Cerebellar cortex (tissue), 1 donor: ENCODE data around the gene SEMA6A.

Experiments
- DNase-seq: peaks from one replicate; pipeline ENCODE4 v3.0.0-alpha.2; 2015; ENCODE audit warnings: low spot score

The SEMA6A gene

DNA sequence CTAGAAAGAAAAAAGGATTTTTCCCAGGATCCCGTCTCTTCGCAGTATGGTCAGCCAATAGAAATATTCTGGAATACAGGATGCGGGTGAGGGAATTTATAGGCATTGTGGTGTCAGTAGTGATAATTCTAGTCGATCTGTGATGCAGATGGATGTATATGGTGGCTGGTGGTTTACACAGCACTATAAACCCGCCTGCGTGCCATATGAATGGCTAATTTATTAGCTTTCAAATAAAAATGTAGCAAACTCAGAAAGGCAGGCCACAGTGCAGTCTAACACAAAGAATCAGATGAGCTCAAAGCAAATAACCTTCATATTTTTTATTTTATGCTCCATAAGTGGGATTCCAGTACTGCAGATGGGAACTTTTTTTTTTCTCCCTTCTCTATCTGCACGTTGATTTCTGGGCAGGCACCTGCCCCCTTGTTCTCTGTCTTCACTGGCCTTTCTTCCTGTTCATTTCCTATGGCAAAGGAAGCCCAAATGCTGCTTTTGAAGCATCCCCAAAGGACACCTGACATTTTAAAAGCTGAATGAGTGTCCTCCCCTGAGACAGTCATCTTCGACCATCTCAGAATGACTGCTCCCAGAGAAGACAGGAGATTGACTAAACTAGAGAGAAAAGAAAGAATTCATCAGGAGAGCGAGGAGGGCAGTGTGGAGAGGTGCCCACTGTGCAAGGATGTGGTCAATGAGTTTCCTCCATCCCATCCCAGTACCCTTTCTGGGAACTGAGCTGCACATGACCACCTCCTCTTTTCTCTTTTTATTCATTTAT, 52.1 kb downstream of the SEMA6A start:
- DNase-seq, result no peak

DNA sequence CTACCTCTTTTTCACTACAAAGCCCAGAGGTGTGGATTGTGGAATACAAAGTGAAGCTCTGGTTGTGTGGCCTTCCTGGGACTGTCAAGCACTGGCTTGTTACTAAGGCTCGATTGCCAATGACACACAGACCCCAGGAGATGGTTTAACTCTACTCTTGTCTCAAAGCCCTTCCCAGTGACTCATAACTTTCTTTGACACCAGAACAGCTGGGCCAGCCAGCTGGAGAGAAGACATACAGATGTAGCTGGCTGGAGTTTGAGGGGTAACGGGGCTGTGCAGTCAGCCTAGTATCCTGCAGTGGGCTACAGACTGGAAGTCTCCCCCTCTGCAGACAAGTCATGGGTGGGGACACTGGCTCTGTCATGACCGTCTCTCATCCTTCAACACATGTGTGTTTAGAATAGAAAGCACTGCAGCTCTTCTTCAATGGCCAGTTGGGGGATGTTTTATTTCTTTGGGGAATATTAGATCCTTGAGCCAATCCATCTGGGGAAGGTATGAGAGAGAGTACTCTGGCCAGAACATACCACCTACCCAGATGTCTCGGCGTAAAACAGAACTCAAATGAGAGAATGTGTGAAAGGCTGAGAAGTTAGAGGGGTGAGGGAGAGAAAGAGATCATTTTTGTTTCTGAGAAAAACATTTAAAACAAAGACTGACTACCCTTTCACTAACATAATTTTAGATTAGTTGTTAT, 53.3 kb downstream of the SEMA6A start:
- no peak for DNase-seq

DNA sequence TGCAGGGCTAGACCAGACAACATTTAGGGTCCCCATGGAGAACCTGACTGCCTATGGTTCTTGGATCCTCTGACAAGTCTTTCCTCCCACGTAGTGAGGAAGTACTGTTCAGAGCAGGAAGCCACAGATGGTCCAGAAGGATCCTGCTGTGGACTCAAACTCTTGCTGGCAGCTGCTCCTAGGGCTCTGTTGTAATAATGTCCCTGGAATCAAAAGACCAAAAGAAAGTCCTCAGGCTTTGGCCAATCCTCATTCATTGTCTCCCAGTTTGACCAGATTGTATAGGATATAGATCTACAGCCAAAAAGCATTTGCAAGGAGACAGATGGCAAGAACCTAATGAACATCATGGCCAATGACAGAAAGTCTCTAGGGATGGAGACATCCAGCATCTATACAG, 53.9 kb downstream of the SEMA6A start:
- DNase-seq, result peak; percentile 86

DNA sequence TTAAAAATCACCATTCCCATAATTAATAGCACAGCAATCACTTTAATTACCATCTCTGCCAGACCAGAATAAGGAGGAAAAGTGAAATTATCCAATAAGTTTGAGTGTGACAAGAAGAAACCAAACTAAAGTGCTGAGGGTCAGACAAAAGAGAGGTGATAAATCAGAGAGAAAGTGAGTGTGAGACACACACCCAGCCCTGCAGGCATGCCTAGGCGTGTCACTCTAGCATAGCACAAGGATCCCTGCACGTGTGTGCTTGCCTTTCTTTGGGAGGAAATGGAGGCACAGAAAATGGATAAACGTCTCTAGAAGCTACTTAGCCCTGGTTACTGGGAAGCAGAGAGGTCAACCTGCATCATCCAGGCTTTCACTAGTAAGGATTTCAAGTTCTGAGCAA, 56.2 kb downstream of the SEMA6A start:
- no peak for DNase-seq

DNA sequence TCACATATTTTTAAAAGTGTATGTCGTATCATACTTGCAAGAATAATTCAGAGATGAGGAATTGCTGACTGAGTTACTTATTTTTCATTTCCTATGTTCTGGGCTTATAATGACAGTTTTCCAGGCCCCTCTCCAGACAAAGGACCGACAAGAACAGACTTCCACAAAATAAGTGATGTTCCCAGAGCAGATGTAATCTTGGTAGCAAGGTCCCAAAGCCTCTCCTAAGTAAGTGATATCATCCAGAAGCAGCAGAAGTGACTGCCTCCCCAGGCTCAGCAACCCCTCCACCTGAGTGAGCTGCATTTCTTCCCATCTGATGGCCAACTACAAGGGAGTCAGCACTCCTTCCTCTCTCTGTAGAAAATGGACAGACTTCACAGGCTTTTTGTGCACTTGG, 57.1 kb downstream of the SEMA6A start:
- DNase-seq, result no peak

DNA sequence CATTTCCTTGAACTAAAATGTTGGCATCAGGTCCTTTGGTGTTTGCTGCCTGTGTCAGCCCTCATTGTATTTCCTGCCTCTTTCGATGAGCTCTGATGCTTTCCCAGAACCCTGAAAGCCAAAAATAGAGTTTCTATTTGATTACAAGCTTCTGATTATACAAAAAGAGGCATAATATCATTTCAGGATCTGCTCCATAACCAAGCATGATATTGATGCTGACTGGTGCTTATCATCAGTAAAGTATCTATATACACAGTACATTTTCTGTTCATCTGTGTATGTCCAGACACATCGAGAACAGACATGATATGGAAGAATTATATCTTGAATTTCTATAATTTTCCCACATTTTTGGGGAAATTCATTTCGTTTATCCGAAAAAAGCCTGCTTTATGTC, 58.6 kb downstream of the SEMA6A start:
- no peak for DNase-seq

DNA sequence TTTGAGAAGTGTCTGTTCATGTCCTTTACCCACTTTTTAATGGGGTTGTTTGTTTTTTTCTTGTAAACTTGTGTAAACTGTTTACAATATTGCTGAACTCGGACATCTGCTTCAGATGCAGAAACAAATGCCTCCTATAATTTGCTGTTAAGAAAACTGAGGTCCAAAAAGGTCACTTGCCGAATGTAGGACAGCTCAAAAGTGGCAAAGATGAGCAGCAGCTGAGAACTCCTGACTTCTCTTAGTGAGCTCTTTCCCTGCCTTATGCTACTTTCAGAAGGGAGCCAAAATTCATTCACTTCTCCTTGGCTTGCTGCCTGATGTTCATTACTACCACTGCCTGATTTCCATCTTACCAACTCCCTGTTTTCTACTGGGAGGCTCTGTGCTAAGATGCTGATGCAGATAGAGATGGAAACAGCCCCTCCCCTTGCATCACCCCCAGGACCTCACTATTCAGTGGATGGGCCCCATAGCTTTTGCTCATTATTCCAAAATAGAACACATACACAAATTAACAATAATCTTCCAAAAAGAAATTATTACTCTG, 60.1 kb downstream of the SEMA6A start:
- DNase-seq, result peak; percentile 54

DNA sequence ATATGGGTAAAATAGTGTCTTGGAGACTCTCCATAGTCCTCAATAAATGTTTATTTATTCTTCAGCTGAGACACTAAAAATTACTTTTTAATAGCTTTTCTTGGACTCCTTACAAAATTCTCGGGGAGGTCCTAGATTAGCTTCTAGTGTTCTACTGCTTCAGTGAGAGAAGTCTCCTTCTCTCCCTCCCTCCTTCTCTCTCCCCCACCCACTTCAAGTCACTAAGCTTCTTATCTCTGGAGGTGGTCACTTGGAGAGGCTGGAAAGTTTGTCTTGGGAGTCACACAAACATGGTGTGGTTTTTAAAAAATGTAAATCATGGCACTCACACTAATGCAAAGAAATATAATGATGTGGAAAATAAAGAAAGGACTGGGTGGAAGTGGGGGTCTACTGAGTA, 64.1 kb downstream of the SEMA6A start:
- DNase-seq, result no peak

DNA sequence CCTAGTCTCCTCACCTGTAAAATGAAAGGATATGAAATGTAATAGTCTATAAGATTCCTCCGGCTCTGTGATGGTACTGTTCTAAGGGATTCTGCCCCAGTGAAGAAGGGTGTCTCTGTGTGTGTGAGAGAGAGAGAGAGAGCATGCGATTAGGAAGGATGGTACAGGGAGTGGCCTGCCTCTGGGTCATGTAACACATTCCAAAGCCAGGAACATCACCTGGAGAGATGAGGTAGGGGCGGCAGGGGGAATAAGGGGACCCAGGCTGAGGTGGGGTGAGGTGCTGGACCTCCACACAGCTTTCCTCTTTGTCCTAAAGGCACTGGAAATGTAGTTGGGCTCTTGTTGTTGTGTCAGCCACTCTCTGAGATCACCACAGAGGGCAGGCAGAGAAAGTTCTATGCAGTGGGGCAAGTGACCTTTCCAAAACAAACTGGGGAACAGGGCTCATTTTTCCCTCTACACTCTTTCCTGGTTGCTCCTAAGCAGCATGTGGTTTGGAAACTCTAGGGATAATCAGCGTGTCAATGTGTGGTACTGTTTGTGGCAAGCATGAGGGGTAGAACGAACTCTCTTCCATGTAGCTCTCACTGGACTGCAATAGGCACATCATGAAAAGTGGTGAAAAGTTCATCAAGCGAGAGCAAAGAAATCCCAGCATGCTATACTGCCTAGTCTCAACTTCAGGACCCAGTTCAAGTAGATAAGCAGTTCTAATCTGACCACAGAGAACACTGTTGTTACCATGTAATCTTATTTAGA, 65.0 kb downstream of the SEMA6A start:
- no peak for DNase-seq

DNA sequence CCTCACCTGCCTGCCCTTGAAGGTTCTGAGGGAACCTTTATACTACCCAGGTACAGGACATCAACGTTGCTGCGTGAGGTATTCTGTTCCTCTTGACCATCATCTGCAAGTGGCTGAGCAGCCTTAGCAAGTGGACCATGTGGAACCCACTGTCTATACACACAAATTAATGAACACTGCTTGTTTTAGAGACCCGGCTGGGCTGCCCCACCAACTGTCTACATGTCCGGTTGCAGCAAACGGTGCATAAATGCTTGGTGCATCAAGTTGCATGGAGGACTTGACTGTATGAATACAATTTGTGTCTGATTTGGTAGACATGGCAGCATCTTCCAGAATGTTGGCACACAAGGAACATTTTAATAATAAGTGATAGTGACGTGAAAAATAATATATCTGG, 65.8 kb downstream of the SEMA6A start:
- no peak for DNase-seq

DNA sequence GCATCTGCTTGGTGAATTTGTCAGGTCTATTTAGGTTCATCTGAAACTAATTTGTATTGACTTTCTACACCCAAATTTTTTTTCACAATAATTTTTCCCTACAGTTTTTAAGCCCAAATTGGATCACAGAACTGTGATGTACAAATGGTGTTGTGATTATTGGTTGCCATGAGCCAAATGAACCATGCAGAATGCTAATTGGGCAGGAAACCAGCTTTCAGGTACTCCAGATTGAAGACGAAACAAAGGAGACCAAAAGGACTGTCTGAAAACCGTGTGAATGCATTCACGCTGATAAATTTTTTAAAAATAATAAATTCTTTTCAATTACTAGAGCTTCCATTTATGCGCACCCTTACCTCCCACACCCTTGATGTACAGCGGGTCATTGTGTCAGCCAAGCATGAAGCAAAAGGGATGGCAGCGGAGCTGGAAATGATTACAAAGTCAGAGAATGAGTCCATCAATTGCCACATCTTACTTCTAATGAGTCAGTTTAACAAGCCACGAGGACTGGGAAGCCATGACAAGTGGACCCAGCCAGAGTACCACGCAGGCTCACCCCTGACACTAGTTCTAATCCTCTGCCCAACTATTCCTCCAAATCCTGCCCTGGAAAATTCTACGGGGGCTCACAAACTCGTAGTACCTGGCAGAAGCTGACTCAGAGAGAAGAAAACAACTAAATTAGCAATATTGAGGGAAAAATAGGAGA, 66.5 kb downstream of the SEMA6A start:
- peak; percentile 62 for DNase-seq

DNA sequence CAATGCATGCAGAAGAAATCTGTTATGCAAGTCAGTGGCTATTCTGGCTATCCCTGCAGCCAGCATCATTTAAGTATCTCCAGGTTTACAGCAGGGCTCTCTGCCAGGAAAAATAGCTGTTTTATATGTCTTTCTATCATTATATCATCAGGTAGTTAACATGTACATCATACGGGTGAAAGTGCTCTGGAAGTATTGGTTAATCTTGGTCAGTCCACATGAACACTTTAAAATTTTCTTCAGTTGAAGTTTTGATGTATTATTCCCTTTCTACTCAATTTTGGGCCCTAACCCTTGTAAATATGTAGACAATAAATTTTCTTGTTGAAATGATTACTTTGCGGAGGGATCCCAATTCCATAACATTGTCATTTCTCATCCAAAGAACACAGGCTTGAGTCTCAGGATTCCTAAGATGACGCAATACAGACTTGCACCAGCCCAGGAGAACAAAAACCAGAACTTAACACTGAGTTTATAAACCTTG, 67.5 kb downstream of the SEMA6A start:
- peak; percentile 37 for DNase-seq

- DNase-seq, result no peak
These were observed 68.1 kb downstream of the SEMA6A start for GRCh38 chr5:116506488-116506887.

GRCh38 chr5:116504593-116505166, 69.9 kb downstream of the SEMA6A start:
- DNase-seq, result no peak

DNA sequence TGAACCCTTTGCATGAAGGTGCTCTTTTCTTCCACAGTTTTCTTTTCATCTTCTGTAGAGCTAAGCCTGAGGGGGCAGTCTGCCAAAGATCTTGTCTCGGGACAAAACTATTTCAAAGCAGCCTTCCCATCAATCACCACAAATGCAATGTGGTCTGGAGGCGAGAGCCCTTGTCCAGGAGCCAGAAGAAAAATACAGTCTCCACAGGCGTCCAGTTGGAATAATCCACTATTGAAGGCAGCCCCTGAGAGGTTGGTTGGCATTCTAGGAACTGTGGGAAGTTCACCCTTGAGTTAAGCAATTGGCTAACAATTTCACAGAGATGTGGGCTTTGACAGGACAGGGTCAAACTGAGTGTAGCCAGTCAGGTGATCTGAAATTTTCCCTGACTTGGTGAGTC, 72.0 kb downstream of the SEMA6A start:
- DNase-seq, result no peak

- DNase-seq, result no peak
These were observed 72.5 kb downstream of the SEMA6A start for GRCh38 chr5:116502138-116502537.

GRCh38 chr5:116498503-116499048, 76.0 kb downstream of the SEMA6A start:
- DNase-seq, result no peak

DNA sequence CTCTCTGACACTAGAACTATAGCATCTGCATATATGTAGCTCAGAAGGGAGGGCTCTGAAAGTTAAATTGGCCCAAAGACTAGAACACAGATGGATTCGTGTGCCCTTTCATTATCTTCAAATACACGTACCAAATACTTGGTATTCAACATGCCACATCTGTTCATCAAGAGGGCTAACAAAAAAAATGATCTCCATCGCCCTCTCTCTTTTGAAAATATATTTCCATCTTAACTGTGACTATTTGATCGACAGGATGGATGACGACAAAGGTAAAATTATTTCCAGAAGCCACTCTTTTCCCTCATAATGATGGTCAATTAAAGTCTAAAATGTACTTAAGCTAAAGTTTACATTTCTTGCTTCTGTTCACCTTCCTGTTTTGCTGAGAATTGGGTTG, 77.0 kb downstream of the SEMA6A start:
- DNase-seq, result no peak

DNA sequence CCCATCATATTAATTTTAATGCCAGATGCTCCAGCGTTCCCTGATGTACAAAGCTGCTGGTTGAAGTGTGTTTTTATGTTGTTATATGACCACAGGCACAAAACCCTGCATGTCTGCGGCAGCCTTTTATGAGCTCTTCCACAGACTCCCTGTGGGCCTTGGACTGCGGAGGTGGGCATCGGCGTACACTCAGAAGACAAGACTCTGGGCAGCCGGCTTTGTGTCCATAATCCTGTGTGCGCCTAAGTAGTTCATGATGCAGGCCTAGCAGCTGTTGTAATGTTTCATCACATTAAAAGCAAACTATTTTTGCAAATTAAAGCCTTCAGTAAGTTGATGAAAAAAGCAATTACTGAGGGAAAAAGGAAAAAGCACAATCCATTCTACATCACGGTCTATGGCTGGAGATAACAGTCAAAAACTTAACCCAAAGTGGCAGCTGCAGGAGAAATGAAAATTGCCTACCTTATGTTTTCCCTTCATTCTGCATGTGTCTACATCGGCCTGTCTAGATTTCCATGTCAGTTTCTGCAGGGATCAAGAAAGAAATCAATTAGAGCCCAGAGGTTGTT, 78.8 kb downstream of the SEMA6A start:
- DNase-seq, result no peak

GRCh38 chr5:116494784-116495450, 79.7 kb downstream of the SEMA6A start:
- no peak for DNase-seq
